DMS153 treated with DMSO at 0.1 percent for 48 hours (cell line): ENCODE measurements around the gene CERS5.
A peak's percentile ranks its signal among the peaks of the same experiment; 100 is the strongest.
"Not testable (repeated sequence)": the region's sequence is repeated elsewhere in the genome, so short reads cannot be mapped to it uniquely, and the experiment has no call there.

Source experiments
- DNase-seq: peaks from one replicate; lab custom pipeline; 2025; ENCODE audit not compliant: unreplicated experiment; lab: John Stamatoyannopoulos, UW

The CERS5 gene

DNA sequence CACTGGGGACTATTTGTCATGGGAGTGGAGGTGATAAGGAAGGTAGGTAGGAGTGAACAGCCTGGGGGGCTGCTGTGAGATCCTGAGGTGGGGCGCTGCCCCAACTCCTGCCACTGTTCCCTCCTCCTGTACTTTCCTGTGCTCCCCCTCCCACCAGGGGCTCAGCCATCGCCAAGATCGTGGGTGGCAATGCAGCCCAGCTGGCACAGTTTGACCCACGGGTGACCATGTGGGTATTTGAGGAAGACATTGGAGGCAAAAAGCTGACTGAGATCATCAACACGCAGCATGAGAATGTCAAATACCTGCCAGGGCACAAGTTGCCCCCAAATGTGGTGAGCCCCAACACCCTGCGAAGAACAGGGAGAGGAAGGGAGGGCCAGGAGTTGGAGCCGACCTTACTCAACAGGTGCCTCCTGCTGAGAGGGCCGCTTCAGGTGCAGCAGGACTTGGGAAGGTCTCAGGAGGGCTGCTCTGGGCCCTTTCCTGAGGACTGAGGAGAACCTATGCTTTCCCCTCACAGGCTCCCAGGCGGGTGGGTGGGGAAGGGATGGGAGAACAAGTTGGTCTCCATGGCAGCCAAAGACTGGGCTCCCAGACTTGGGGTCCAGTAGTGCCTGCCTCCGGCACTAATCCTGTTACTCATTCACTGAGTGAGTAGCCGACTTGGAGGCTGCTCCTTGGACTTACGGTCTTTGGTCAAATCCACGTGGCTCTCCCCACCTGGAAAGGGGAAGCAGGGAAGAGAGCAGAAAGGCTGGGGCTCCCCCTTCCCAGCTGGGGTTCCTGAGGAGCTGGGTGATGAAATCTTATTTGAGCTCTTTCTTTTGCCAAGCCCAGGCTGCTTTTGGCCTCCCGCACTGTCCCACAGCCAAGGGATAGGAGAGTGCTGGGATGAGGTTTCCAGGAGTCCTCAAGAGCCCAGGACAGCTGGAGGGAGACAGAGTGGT lies 62.5 kb downstream of the CERS5 start:
- DNase-seq, result no peak

GRCh38 chr12:50103767-50104321 lies 63.3 kb downstream of the CERS5 start, which contains the start of gene GPD1:
Gene GPD1 (plus strand): TSS chr12:50104008. CDS start chr12:50104051, 43 bp downstream.
- DNase-seq, result peak; percentile 41

DNA sequence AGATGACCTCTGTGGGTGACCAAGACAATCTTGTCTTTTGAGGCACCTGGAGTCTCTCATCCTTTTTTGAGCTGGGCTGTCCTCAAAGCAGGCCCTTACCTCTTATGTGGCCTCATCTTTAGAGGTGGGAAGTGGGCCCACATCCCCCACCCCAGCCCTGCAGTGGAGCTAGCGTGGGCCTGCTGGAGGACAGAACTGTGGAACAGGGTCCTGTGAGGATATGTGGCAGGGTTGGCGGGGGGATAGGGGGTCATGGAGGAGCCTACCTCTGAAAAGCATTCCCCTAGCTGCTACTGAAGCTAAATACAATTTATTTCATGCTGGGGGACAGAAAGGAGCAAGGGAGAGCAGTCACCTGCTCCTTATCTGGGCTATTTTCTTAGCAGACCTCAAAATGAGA lies 63.8 kb downstream of the CERS5 start:
- no peak for DNase-seq

- DNase-seq, result no peak
Measured at GRCh38 chr12:50102646-50103309, 64.4 kb downstream of the CERS5 start.

DNA sequence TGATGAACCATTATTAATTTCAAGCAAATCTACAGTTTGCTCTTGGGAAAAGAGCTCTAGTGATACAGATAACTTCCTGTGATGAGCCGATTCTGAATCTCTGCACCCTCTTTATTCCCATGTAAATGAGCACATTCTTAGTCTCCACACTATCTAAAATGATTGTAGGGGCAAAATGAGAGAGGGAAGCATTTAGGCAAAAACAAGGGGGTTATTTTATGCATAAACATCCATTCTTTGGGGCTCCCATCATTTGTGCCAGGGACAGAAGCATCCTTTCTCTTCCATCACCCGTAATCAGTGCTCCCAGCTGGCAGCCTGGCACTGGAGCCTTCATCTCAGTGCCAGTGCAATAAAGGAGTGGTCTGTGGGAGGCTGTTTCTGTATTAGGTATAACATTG lies 65.0 kb downstream of the CERS5 start:
- DNase-seq, result no peak

- DNase-seq, result no peak
Measured at GRCh38 chr12:50101663-50102062, 65.5 kb downstream of the CERS5 start.

DNA sequence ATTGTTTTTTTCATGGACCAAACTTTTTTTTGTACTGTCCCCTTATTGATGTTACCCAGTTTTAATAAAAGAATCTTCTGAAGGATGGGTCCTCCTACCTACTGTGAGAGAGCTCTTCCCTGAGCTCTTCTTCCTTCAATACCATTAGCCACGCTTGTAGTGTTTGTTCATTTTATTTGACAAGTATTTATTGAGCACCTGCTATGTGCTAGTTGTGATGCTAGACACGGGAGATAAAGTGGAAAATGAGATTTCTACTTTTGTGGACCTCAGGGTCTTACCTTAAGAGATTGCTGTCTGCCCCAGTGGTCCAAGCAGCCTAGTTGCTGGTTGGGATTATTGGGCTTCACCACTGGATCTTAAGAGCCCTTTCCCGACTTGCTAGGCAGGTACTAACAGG lies 66.6 kb downstream of the CERS5 start:
- no peak for DNase-seq

GRCh38 chr12:50099302-50100008 lies 67.7 kb downstream of the CERS5 start:
- no peak for DNase-seq

GRCh38 chr12:50097952-50098351 lies 69.2 kb downstream of the CERS5 start:
- no peak for DNase-seq

DNA sequence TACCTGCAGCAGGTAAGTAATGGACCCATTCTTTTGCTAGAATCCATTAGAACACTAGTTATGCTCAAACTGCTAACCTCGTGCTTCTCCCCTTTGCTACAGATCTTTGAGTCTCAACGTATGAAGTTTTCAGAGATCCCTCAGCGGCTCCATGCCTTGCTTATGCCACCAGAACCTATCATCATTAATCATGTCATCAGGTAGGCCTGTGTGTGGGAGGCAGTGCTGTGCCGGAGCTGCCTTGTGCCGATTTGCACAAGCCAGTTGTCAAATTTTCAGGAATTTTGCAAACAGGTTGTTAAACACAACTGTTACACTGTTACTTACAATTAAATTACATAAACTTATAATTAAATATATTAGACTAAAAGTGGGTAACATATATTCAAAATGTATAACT lies 76.8 kb downstream of the CERS5 start:
- no peak for DNase-seq

- no peak for DNase-seq
Measured at GRCh38 chr12:50089730-50090129, 77.4 kb downstream of the CERS5 start.

- peak; percentile 9 for DNase-seq
Measured at GRCh38 chr12:50088577-50089335, 78.4 kb downstream of the CERS5 start.

DNA sequence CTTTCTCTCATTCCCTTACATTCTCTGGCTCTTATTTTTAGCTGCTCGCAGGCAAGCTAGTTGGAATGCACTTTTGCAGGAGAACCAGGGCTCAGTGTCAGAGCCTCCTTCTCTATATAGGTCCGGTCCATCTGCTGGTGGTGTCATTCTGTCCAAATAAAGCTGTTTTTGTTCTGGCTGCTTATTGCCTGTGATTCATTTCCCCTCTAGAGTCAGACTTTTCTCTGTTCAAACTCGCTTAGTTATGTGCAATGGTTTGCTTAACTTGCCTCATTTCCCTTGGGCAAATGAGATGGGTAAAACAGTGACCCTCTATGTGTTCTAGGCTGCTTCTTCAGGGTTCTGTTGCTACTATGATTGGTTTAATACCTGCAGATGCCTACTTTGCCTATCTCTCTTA lies 79.2 kb downstream of the CERS5 start:
- DNase-seq, result no peak

DNA sequence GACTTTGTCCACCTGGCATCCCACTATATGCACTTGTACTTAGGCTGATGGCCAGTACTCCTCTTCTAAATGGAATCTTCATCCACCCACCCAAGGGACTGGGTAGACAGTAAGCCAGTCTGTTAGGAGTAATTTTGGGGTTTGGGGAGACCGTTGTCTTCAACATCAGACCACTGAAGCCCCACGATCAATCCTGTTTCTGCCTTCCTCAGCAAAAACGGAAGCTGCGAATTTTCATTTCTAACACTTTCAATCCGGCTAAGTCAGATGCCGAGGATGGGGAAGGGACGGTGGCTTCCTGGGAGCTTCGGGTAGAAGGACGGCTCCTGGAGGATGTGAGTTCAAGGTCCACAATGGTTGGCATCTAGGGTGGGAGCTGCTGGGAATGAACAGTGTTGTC lies 80.0 kb downstream of the CERS5 start:
- no peak for DNase-seq

GRCh38 chr12:50086148-50086547 lies 81.0 kb downstream of the CERS5 start:
- DNase-seq, result no peak

DNA sequence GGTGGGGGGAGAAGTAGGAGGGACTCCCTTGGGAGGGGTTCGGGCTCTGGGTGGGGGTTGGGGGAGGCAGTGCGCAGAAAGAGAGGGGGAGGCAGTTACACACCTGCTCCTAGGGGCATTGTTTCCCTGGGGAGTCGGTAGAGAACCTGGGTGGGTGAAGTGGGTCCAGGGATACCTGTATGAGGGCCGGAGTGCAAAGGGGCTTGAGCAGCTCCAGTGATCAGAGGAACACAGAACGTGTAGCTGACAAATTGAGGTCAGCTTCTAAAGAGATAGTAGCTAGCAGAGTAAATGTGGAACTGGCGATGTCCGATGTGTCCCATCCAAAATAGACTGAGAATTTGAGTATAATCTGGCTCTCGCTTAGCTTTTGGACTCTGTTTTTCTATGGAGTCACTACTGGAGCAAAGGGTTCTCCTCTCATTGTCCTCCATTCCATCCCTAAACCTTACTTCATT lies 81.5 kb downstream of the CERS5 start:
- DNase-seq, result no peak

GRCh38 chr12:50084775-50085614 lies 82.2 kb downstream of the CERS5 start, which contains the start of gene SMARCD1:
Gene SMARCD1 (plus strand): TSS chr12:50085342. CDS start chr12:50085370, 28 bp downstream.
- peak; percentile 85 for DNase-seq

DNA sequence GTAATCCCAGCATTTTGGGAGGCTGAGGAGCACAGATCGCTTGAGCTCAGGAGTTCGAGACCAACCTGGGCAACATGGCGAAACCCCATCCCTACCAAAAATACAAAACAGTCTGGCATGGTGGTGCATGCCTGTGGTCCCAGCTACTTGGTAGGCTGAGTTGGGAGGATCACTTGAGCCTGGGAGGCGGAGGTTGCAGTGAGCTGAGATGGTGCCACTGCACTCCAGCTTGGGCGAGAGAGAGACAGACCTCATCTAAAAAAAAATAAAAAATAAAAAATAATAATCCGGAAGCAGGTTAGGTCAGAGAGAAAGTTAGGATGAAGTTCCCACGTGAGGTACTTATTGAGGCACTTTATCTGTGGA lies 82.8 kb downstream of the CERS5 start:
- DNase-seq, result not testable (repeated sequence)

DNA sequence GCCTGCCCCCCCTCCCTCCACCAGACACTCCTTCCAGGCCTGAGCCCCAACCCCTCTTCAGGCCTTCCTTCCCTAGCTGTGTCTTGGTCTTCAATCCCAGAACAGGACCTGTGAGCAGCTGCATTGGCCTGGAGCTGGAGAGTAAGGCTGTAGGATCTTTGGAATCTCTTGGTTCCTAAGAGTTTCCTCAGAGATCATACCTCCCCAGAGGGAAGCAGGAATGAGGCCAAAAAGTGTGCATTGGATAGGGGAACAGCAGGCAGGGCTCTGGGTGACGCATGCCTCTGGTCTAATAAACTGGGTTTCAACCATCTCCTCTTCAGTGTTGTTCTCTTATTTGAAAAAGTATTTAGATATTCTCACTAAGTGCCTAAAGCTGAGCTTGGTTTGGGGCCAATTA lies 83.9 kb downstream of the CERS5 start:
- DNase-seq, result no peak
